Measurements from ENCODE around the gene VPS33B. TPM values are rescaled to one million over a fixed set of nuclear protein-coding genes. Genes with fewer than 3 reads are reported as not detected.
A peak's percentile ranks its signal among the peaks of the same experiment; 100 is the strongest.

Gene VPS33B
- total RNA-seq, 2 donors from 2014 or later = 7.3 to 12.2 TPM

DNA sequence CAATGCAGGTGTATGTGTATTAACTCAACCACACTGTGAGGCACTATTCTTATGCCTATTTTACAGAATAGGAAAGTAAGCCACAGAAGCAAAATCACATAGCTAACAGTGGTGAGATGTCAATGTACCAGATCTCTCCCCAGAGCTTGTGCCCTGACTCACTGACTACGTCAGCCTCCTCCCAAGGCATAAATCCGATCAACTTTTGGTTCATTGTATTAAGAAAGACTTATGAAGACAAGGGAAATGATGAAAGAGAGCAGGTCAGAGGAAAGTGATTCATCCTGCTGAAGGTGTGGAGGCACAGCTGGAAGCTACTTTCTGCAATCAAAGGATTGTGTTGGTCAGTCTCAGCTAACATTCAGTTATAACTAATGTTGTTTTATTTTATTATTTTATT lies 44.6 kb upstream of the VPS33B start:
- no peaks in the 10 kb centered on the region for H3K4me1 ChIP-seq (ENCODE audit: control insufficient read depth in 1 of 2, low read depth in 2 of 2)
- no peak overlapping the region for H3K27ac ChIP-seq
- H3K27me3 ChIP-seq (replicated peaks; ENCODE audit: insufficient read depth) = no peaks in the 10 kb centered on the region
- no peaks in the 10 kb centered on the region for H3K36me3 ChIP-seq
- TF ChIP-seq, protein P1, sequence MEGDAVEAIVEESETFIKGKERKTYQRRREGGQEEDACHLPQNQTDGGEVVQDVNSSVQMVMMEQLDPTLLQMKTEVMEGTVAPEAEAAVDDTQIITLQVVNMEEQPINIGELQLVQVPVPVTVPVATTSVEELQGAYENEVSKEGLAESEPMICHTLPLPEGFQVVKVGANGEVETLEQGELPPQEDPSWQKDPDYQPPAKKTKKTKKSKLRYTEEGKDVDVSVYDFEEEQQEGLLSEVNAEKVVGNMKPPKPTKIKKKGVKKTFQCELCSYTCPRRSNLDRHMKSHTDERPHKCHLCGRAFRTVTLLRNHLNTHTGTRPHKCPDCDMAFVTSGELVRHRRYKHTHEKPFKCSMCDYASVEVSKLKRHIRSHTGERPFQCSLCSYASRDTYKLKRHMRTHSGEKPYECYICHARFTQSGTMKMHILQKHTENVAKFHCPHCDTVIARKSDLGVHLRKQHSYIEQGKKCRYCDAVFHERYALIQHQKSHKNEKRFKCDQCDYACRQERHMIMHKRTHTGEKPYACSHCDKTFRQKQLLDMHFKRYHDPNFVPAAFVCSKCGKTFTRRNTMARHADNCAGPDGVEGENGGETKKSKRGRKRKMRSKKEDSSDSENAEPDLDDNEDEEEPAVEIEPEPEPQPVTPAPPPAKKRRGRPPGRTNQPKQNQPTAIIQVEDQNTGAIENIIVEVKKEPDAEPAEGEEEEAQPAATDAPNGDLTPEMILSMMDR (IDR thresholded peaks at IDR 0.05) = no peak
- H3K4me3 ChIP-seq = no peak overlapping the region
- ATAC-seq (ENCODE audit: insufficient number of reproducible peaks, low FRiP score, low read depth) = no peak
- no peaks in the 10 kb centered on the region for H3K9me3 ChIP-seq
- DNase-seq (ENCODE audit: low spot score) = no peak

DNA sequence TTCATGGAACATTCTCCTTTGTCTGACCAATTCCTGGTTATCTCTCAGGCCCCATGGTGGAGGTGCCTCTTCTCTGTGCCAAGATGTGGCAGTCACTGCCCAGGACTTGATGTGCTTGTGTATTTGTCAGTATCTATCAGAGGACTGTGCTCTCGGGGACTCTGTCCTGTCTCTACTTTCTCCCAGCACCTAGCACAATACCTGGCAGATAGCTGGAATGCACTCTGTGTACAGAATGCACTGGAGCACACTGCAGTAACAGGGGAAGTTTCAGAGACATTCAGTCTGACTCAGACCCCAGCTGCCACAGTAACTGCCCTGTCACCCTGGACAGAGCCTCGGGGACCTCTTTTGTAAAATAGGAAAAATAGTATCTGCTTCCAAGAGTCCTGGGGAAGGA lies 43.1 kb upstream of the VPS33B start:
- no peak for DNase-seq (ENCODE audit: low spot score)
- Histone ChIP-seq H3K4me1 (ENCODE audit: control insufficient read depth in 1 of 2, low read depth in 2 of 2) (no peaks in the 10 kb centered on the region), H3K9me3 (no peaks in the 10 kb centered on the region), H3K27me3 (replicated peaks; ENCODE audit: insufficient read depth) (no peaks in the 10 kb centered on the region), H3K4me3 (no peak overlapping the region), H3K27ac (no peak overlapping the region), H3K36me3 (no peaks in the 10 kb centered on the region)
- no peak for ATAC-seq (ENCODE audit: insufficient number of reproducible peaks, low FRiP score, low read depth)
- TF ChIP-seq, protein P1 (IDR thresholded peaks at IDR 0.05) = no peak

DNA sequence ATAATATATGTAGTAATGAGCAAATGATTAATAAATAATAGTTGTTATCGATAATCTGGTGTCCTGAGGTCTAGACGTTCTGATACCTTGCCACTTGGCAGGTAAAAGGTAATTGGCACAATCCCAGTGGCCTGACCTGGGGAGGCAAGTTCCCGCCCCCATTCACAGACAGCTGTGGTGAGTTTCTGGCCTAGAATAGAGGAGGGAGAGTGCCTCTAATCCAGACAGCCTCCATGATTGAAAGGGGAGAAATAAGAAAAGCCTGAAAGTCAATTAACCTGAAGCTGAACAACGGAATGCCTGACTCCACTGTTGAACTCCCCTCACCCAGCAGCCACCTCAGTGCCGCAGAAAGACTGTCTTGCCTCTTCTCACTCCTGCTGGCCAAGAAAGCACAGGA lies 39.6 kb upstream of the VPS33B start:
- no peak overlapping the region for H3K4me3 ChIP-seq
- no peak for DNase-seq (ENCODE audit: low spot score)
- no peaks in the 10 kb centered on the region for H3K27me3 ChIP-seq (replicated peaks; ENCODE audit: insufficient read depth)
- TF ChIP-seq, protein P1 (IDR thresholded peaks at IDR 0.05) = no peak
- ATAC-seq (ENCODE audit: insufficient number of reproducible peaks, low FRiP score, low read depth) = no peak
- H3K36me3 ChIP-seq = no peaks in the 10 kb centered on the region
- H3K9me3 ChIP-seq = no peaks in the 10 kb centered on the region
- no peak overlapping the region for H3K27ac ChIP-seq
- H3K4me1 ChIP-seq (ENCODE audit: control insufficient read depth in 1 of 2, low read depth in 2 of 2) = no peaks in the 10 kb centered on the region

DNA sequence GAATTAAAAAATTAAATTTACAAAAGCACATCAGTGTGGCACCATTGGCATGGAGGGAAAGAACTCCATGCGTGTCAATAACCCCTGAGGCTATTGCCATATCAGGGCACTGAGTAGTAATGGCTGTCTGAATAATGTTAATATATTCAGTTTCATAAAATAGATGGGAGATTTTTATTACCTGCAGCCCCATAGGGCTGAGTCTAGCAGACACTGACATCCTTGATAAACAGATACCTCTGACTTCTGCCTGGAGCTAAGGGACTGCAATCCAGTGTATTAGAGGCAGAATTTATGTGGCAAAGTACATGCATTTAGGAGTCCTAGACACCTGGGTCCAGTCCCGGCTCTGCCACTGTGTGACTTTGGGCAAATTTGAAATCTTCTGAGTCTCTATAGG lies 38.8 kb upstream of the VPS33B start:
- no peaks in the 10 kb centered on the region for H3K27me3 ChIP-seq (replicated peaks; ENCODE audit: insufficient read depth)
- H3K4me3 ChIP-seq = no peak overlapping the region
- ATAC-seq (ENCODE audit: insufficient number of reproducible peaks, low FRiP score, low read depth) (no peak), DNase-seq (ENCODE audit: low spot score) (no peak)
- H3K36me3 ChIP-seq = no peaks in the 10 kb centered on the region
- TF ChIP-seq, protein P1 (IDR thresholded peaks at IDR 0.05) = no peak
- H3K4me1 ChIP-seq (ENCODE audit: control insufficient read depth in 1 of 2, low read depth in 2 of 2) = no peaks in the 10 kb centered on the region
- no peaks in the 10 kb centered on the region for H3K9me3 ChIP-seq
- H3K27ac ChIP-seq = no peak overlapping the region

DNA sequence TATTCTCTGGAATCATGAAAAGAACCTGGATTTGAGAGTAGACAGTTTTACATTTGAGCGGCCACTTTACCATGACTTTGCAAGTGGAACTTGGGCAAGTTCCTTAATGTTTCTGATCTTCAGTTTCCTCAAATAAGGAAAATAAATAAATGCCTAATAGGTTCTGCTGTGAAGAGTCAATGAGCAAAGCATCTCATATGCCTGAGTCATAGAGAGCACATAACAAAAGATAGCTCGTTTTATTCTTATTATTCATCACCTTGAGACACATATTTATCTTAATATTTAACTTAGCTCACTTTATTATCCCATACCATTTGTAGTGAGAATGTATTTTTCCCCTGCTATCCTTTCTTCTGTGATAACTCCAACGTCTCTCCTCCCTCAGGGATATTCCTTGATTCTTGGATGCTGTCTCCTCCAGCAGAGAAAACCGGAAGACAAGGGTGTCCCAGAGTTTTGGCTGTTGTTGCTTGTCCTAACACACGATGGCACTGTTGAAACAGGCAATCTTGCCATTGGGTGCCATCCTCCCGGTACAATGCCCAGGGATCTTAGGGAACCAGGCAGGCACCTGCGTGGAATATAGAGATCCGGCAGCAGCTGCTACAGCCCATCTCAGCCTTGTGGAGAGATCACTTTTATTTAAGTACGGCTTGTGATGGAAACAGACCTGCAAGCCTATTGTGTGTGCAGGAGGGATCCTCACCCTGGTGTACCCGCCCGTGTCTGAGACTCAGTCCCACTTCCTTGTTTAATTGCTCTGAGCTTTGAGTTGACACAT lies 33.3 kb upstream of the VPS33B start:
- Histone ChIP-seq H3K9me3 (no peaks in the 10 kb centered on the region), H3K36me3 (no peaks in the 10 kb centered on the region), H3K4me1 (ENCODE audit: control insufficient read depth in 1 of 2, low read depth in 2 of 2) (no peaks in the 10 kb centered on the region), H3K27ac (no peak overlapping the region), H3K27me3 (replicated peaks; ENCODE audit: insufficient read depth) (no peaks in the 10 kb centered on the region), H3K4me3 (no peak overlapping the region)
- ATAC-seq (ENCODE audit: insufficient number of reproducible peaks, low FRiP score, low read depth) (no peak), DNase-seq (ENCODE audit: low spot score) (no peak)
- TF ChIP-seq, protein P1 (IDR thresholded peaks at IDR 0.05) = peak; percentile 58
